Neuron (in vitro differentiated cells): ENCODE data around the gene FN1.

Source experiments
- H2AFZ ChIP-seq: one replicate; pipeline ENCODE4 v1.6.1; 2013; ENCODE audit warnings: low read depth, mild to moderate bottlenecking, inconsistent platforms, low read length, moderate library complexity
- H3K27me3 ChIP-seq: one replicate; pipeline ENCODE4 v1.6.1; 2013; ENCODE audit warnings: low read length; ENCODE audit not compliant: insufficient read depth
- H3K36me3 ChIP-seq: one replicate; pipeline ENCODE4 v1.6.1; 2013; ENCODE audit warnings: low read length; ENCODE audit not compliant: insufficient read depth
- H3K4me1 ChIP-seq: one replicate; pipeline ENCODE4 v1.6.1; 2013; ENCODE audit warnings: low read length; ENCODE audit not compliant: insufficient read depth
- H3K4me3 ChIP-seq: 2 replicates; pipeline ENCODE4 v1.5.1; 2013; ENCODE audit warnings: mild to moderate bottlenecking, low read length, moderate library complexity
- H3K9me3 ChIP-seq: one replicate; pipeline ENCODE4 v1.6.1; 2013; ENCODE audit warnings: low read length

Gene FN1

DNA sequence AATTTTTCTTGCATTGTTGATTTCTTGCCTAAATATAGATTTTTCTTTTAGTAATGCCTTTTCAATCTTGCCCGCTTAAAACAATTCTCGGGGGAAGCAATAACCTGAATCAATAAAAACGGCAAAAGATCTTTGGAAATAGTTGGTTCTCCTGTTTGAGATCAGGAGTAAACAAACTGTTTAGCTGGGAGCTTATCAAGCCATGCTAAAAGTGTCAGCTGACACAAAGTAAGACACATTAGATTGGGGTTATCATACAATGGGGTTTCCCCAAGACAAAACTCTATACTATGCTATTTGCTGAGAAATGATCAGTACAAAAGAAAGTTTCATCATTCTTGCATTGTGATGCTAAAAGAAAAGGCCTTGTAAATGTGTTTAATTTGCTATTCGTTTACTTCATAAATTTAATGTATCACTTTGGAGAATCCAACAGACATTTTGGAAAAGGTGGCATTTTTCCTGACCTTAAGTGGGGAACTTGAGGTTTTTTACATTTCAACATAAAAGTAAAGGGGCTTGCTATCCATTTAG is 77.5 kb downstream of the FN1 start:
- peaks cover 12% of the 10 kb centered on the region for H3K36me3 ChIP-seq
- no peak overlapping the region for H2AFZ ChIP-seq

GRCh38 chr2:215357660-215358059 is 78.2 kb downstream of the FN1 start:
- Histone ChIP-seq H3K4me1 (no peaks in the 10 kb centered on the region), H2AFZ (no peak overlapping the region), H3K9me3 (peaks cover 1% of the 10 kb centered on the region), H3K36me3 (peaks cover 7% of the 10 kb centered on the region), H3K4me3 (no peak overlapping the region), H3K27me3 (no peaks in the 10 kb centered on the region)

More for the DNA sequence above, 77.5 kb downstream of the FN1 start:
- no peaks in the 10 kb centered on the region for H3K27me3 ChIP-seq
- H3K9me3 ChIP-seq = peaks cover 2% of the 10 kb centered on the region
- H3K4me1 ChIP-seq = no peaks in the 10 kb centered on the region
- no peak overlapping the region for H3K4me3 ChIP-seq

- Histone ChIP-seq H3K4me3 (no peak overlapping the region), H3K27me3 (no peaks in the 10 kb centered on the region), H3K9me3 (no peaks in the 10 kb centered on the region), H3K36me3 (peaks cover 2% of the 10 kb centered on the region), H3K4me1 (no peaks in the 10 kb centered on the region), H2AFZ (no peak overlapping the region)
Measured at GRCh38 chr2:215356948-215357461, 78.9 kb downstream of the FN1 start.

- Histone ChIP-seq H3K4me3 (no peak overlapping the region), H3K27me3 (no peaks in the 10 kb centered on the region), H3K36me3 (no peaks in the 10 kb centered on the region), H2AFZ (no peak overlapping the region), H3K9me3 (no peaks in the 10 kb centered on the region), H3K4me1 (no peaks in the 10 kb centered on the region)
Measured at GRCh38 chr2:215356334-215356947, 79.4 kb downstream of the FN1 start.

DNA sequence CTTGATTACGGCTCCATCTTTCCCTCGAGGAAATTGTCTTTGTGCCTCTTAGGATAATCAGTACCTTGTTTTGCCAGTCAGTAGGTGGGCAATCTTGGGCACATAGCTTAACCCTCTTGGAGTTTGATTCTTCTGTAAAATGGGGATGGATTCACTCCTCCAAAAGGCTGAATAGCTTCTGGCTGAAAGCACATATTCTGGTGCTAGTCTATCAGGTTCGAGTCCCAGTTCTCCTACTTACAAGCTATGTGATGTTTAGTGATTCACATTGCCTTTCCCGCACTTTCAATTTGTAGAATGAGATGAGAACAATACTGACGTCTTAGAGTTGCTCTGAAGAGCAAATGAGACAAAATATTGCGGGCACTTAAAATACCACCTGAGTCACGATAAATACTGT is 80.1 kb downstream of the FN1 start:
- Histone ChIP-seq H3K27me3 (no peaks in the 10 kb centered on the region), H3K9me3 (no peaks in the 10 kb centered on the region), H3K36me3 (no peaks in the 10 kb centered on the region), H2AFZ (no peak overlapping the region), H3K4me1 (no peaks in the 10 kb centered on the region), H3K4me3 (no peak overlapping the region)

GRCh38 chr2:215354771-215355695 is 80.8 kb downstream of the FN1 start:
- H3K27me3 ChIP-seq = no peaks in the 10 kb centered on the region
- no peak overlapping the region for H2AFZ ChIP-seq
- H3K4me3 ChIP-seq = no peak overlapping the region
- no peaks in the 10 kb centered on the region for H3K9me3 ChIP-seq
- no peaks in the 10 kb centered on the region for H3K4me1 ChIP-seq
- H3K36me3 ChIP-seq = no peaks in the 10 kb centered on the region

GRCh38 chr2:215352602-215353001 is 83.3 kb downstream of the FN1 start:
- no peaks in the 10 kb centered on the region for H3K4me1 ChIP-seq
- H3K27me3 ChIP-seq = no peaks in the 10 kb centered on the region
- H2AFZ ChIP-seq = no peak overlapping the region
- H3K36me3 ChIP-seq = no peaks in the 10 kb centered on the region
- H3K4me3 ChIP-seq = no peak overlapping the region
- H3K9me3 ChIP-seq = no peaks in the 10 kb centered on the region

DNA sequence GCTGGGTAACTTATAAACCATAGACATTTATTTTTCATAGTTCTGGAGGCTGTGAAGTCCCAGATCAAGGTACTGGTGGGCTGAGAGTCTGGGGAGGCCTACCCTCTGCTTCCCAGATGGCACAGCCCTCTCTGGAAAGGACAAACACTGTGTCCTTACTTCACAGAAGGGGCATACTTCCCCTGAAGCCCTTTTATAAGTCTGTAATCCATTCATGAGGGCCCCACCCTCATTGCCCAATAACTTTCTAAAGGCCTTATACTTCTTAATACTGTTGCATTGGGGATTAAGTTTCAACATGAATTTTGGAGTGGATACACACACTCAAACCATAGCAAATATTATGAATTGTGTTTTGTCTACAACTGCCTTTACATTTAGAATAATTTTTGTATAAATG is 88.0 kb downstream of the FN1 start:
- H3K4me1 ChIP-seq = no peaks in the 10 kb centered on the region
- no peak overlapping the region for H2AFZ ChIP-seq
- H3K36me3 ChIP-seq = no peaks in the 10 kb centered on the region
- no peaks in the 10 kb centered on the region for H3K9me3 ChIP-seq
- H3K27me3 ChIP-seq = no peaks in the 10 kb centered on the region
- no peak overlapping the region for H3K4me3 ChIP-seq

DNA sequence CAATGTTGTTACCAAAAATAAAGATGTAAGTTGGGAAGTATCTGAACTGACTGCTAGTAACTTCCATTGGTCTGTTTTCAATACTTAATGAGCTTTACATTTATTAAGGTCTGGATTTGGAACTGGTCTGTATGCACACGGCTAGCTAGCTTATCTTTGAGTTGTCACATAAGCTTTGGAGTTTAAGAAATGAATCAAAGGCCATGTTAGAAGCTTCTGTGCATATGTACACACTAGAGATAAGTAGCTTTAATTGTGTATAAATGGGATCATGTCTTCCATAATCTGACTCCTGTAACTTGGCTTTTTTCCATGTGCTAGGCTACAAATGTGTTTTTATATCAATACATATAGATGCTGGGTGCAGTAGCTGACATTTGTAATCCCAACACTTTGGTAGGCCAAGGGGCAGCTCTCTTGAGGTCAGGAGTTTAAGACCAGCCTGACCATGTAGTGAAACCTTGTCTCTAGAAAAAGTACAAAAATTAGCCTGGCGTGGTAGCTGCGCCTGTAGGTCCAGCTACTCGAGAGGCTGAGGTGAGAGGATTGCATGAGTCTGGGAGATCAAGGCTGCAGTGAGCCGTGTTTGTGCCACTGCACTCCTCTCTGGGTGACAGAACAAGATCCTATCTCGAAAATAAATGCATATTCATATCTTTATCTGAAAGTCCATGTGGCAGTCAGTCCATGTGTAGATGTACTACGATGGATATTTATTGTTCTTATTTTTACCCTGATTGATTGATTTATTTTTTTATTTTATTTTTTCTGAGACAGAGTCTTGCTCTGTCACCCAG is 96.8 kb downstream of the FN1 start:
- H2AFZ ChIP-seq = no peak overlapping the region
- no peak overlapping the region for H3K4me3 ChIP-seq
- peaks cover 2% of the 10 kb centered on the region for H3K36me3 ChIP-seq
- no peaks in the 10 kb centered on the region for H3K4me1 ChIP-seq
- no peaks in the 10 kb centered on the region for H3K9me3 ChIP-seq
- H3K27me3 ChIP-seq = no peaks in the 10 kb centered on the region

- H3K4me3 ChIP-seq = no peak overlapping the region
- H3K4me1 ChIP-seq = no peaks in the 10 kb centered on the region
- peaks cover 2% of the 10 kb centered on the region for H3K36me3 ChIP-seq
- H3K9me3 ChIP-seq = no peaks in the 10 kb centered on the region
- no peaks in the 10 kb centered on the region for H3K27me3 ChIP-seq
- H2AFZ ChIP-seq = no peak overlapping the region
Measured at GRCh38 chr2:215332872-215333595, 102.8 kb downstream of the FN1 start.

- H3K4me1 ChIP-seq = no peaks in the 10 kb centered on the region
- H2AFZ ChIP-seq = no peak overlapping the region
- H3K4me3 ChIP-seq = no peak overlapping the region
- peaks cover 6% of the 10 kb centered on the region for H3K36me3 ChIP-seq
- no peaks in the 10 kb centered on the region for H3K27me3 ChIP-seq
- no peaks in the 10 kb centered on the region for H3K9me3 ChIP-seq
Measured at GRCh38 chr2:215328066-215328465, 107.8 kb downstream of the FN1 start.

DNA sequence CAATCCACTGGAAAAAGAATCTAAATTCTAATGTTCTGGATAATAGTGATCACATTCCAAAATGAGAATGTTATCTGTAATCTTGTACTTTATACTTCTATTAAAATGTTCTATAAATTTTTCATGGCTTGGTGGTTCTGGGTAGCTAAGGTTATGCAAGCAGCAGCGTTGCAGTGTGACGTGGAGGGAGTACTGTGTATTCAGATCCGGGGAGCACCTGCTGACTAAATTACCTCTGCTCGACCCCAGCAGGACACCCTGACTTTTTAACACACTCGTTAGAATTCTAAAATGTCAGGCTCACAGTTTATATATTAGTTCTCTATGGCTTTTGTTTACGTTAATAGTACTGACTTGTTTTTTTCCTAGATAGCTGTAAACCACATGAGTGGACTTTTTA is 111.1 kb downstream of the FN1 start:
- no peak overlapping the region for H3K4me3 ChIP-seq
- peaks cover 8% of the 10 kb centered on the region for H3K36me3 ChIP-seq
- no peaks in the 10 kb centered on the region for H3K4me1 ChIP-seq
- no peaks in the 10 kb centered on the region for H3K27me3 ChIP-seq
- H3K9me3 ChIP-seq = no peaks in the 10 kb centered on the region
- no peak overlapping the region for H2AFZ ChIP-seq
